Fibroblast of pulmonary artery (primary cell): ENCODE data around the gene QSOX2.

Experiments
- DNase-seq: peaks from one replicate; pipeline ENCODE4 v3.0.0-alpha.2; 2010; ENCODE audit warnings: low read depth
- H3K4me3 ChIP-seq: replicated peaks from 2 replicates; pipeline ENCODE4 v1.5.1; 2011; ENCODE audit warnings: low read depth, mild to moderate bottlenecking, control low read depth, low read length, moderate library complexity
- CTCF ChIP-seq: IDR thresholded peaks from 2 replicates; pipeline ENCODE4 v1.5.1; 2011; ENCODE audit warnings: mild to moderate bottlenecking, control low read depth, low read length, inconsistent platforms; ENCODE audit errors: missing control alignments

Gene QSOX2

GRCh38 chr9:136209232-136209631, 36.4 kb downstream of the QSOX2 start:
- H3K4me3 ChIP-seq: no peak overlapping the region
- no peak for TF ChIP-seq CTCF
- DNase-seq: no peak

GRCh38 chr9:136208675-136209074, 36.9 kb downstream of the QSOX2 start:
- H3K4me3 ChIP-seq: no peak overlapping the region
- no peak for TF ChIP-seq CTCF
- DNase-seq: no peak

GRCh38 chr9:136207616-136208015, 38.0 kb downstream of the QSOX2 start:
- TF ChIP-seq CTCF: no peak
- no peak for DNase-seq
- no peak overlapping the region for H3K4me3 ChIP-seq

- no peak for DNase-seq
- TF ChIP-seq CTCF: no peak
Measured at GRCh38 chr9:136206602-136207275, 38.9 kb downstream of the QSOX2 start.

GRCh38 chr9:136205707-136205992, 40.0 kb downstream of the QSOX2 start:
- DNase-seq: no peak
- TF ChIP-seq CTCF: no peak
- H3K4me3 ChIP-seq: no peak overlapping the region

More at GRCh38 chr9:136206602-136207275, 38.9 kb downstream of the QSOX2 start:
- H3K4me3 ChIP-seq: no peak overlapping the region

- H3K4me3 ChIP-seq: no peak within 1 kb of the TSS
- DNase-seq: peak; percentile 8
- TF ChIP-seq CTCF: no peak
Measured at GRCh38 chr9:136204838-136205706, 40.5 kb downstream of the QSOX2 start, which contains the start of gene LHX3. TSS of gene LHX3 (minus strand) at chr9:136205128. CDS start at chr9:136205012, 116 bp downstream.
